B cell (primary cell): ENCODE results near the gene RARRES2. TPM values are rescaled to one million over a fixed set of nuclear protein-coding genes. Genes with fewer than 3 reads are reported as not detected.

Experiments
- ATAC-seq: fragments of 200-7000 bp; cut with Tn5 transposase; one replicate; pipeline ENCODE4 v1.10.0; 2021; ENCODE audit warnings: low read depth, mild to moderate bottlenecking, moderate number of reproducible peaks, moderate library complexity
- CTCF ChIA-PET: fragments of 350-600 bp; sonication (Branson Sonifier 250); formaldehyde crosslinking; loops from one replicate; lab custom pipeline; 2021; ENCODE audit warnings: antibody characterized with exemption, inconsistent platforms; lab: Charles Lee
- POLR2A ChIA-PET: fragments of 350-600 bp; sonication (Branson Sonifier 250); formaldehyde crosslinking; loops from one replicate; lab custom pipeline; 2021; ENCODE audit warnings: antibody characterized with exemption; lab: Charles Lee
- DNase-seq: peaks from one replicate; pipeline ENCODE4 v3.0.0; 2013
- H2AFZ ChIP-seq: 2 replicates; pipeline ENCODE4 v1.6.1; 2012; ENCODE audit warnings: mild to moderate bottlenecking, low read depth, low read length; ENCODE audit not compliant: insufficient read depth, poor library complexity, severe bottlenecking
- H3K27ac ChIP-seq, 2 donors: 1 replicate in 1 of 2; 2 replicates in 1 of 2; pipeline ENCODE4 v1.5.1; 2012 to 2013; ENCODE audit warnings: low read length in 2 of 2, mild to moderate bottlenecking in 2 of 2, moderate library complexity in 1 of 2
- H3K27me3 ChIP-seq, 4 experiments: fragments of 200-600 bp in 1 of 4; sonication (generic) in 1 of 4; replicated peaks in 1 of 4; 1 replicate in 2 of 4; 2 replicates in 2 of 4; pipeline versions ENCODE4 v1.6.1 to v1.7.0; 2013 to 2016; ENCODE audit warnings: low read length in 3 of 4, mild to moderate bottlenecking in 2 of 4, mixed read lengths in 1 of 4, moderate library complexity in 1 of 4; ENCODE audit not compliant: insufficient read depth in 4 of 4, control insufficient read depth in 3 of 4; ENCODE audit errors: control extremely low read depth in 1 of 4
- H3K36me3 ChIP-seq, 2 experiments: replicated peaks in 1 of 2; 1 replicate in 1 of 2; 2 replicates in 1 of 2; pipeline versions ENCODE4 v1.6.1 to v1.7.1; 2013; ENCODE audit warnings: low read length in 1 of 2; ENCODE audit not compliant: insufficient read depth in 2 of 2, control insufficient read depth in 1 of 2; ENCODE audit errors: control extremely low read depth in 1 of 2, extremely low read depth in 1 of 2
- H3K4me1 ChIP-seq, 2 donors: fragments of 200-600 bp in 1 of 2; sonication (generic) in 1 of 2; 1 replicate in 1 of 2; 2 replicates in 1 of 2; pipeline versions ENCODE4 v1.5.1 to v1.6.1; 2013 to 2017; ENCODE audit warnings: low read length in 2 of 2; ENCODE audit not compliant: control insufficient read depth in 2 of 2, insufficient read depth in 2 of 2
- H3K4me2 ChIP-seq: replicated peaks from 2 replicates; pipeline ENCODE3; 2012; ENCODE audit warnings: mild to moderate bottlenecking, low read depth, low read length; ENCODE audit not compliant: poor library complexity, severe bottlenecking
- H3K4me3 ChIP-seq, 5 experiments: fragments of 200-600 bp in 1 of 5; sonication (generic) in 1 of 5; 1 replicate in 3 of 5; 2 replicates in 2 of 5; pipeline versions ENCODE4 v1.5.1 to v1.7.0; 2011 to 2016; ENCODE audit warnings: low read length in 4 of 5, mild to moderate bottlenecking in 4 of 5, low read depth in 2 of 5, control low read depth in 1 of 5, moderate library complexity in 1 of 5; ENCODE audit not compliant: insufficient read depth in 1 of 5; ENCODE audit errors: control extremely low read depth in 1 of 5, extremely low read depth in 1 of 5
- H3K79me2 ChIP-seq: fragments of 200-600 bp; sonication (generic); one replicate; pipeline ENCODE4 v1.6.0; 2016; ENCODE audit warnings: low read length; ENCODE audit not compliant: control insufficient read depth, insufficient read depth
- H3K9ac ChIP-seq: fragments of 200-600 bp; sonication (generic); 2 replicates; pipeline ENCODE4 v1.6.1; 2017; ENCODE audit warnings: mild to moderate bottlenecking, low read length, moderate library complexity
- H3K9me3 ChIP-seq, 3 donors: one replicate each; pipeline versions ENCODE4 v1.6.1 to v1.7.1; 2013; ENCODE audit warnings: low read length in 2 of 3; ENCODE audit not compliant: control insufficient read depth in 2 of 3, insufficient read depth in 1 of 3; ENCODE audit errors: control extremely low read depth in 1 of 3
- H4K20me1 ChIP-seq: 2 replicates; pipeline ENCODE4 v1.6.0; 2012; ENCODE audit warnings: mild to moderate bottlenecking, low read length; ENCODE audit not compliant: insufficient read depth, control insufficient read depth, poor library complexity, severe bottlenecking
- H3K27ac Mint-ChIP-seq: one replicate; pipeline ENCODE4 v1.8.0; 2021; ENCODE audit warnings: mixed read lengths
- H3K27me3 Mint-ChIP-seq: one replicate; pipeline ENCODE4 v1.8.0; 2021; ENCODE audit warnings: mixed read lengths
- H3K4me1 Mint-ChIP-seq: one replicate; pipeline ENCODE4 v1.8.0; 2021; ENCODE audit warnings: mixed read lengths
- H3K4me3 Mint-ChIP-seq: one replicate; pipeline ENCODE4 v1.8.0; 2021; ENCODE audit warnings: mixed read lengths
- H3K9me3 Mint-ChIP-seq: one replicate; pipeline ENCODE4 v1.8.0; 2022; ENCODE audit warnings: mixed read lengths; ENCODE audit not compliant: insufficient read depth
- CTCF ChIP-seq: fragments of 200-600 bp; IDR thresholded peaks from one replicate; pipeline ENCODE4 v1.8.0; 2022; ENCODE audit warnings: antibody characterized with exemption, mild to moderate bottlenecking
- EZH2 ChIP-seq: IDR thresholded peaks from 2 replicates; pipeline ENCODE4 v1.6.1; 2012; ENCODE audit warnings: borderline replicate concordance, low read depth, mild to moderate bottlenecking, moderate library complexity, low read length; ENCODE audit not compliant: insufficient read depth, poor library complexity, severe bottlenecking
- WGBS: methylation state at CpG from one replicate; pipeline ENCODE4 v1.1.5; 2013; ENCODE audit warnings: missing lambda C conversion rate; ENCODE audit not compliant: insufficient coverage; 5-methylcytosine and 5-hydroxymethylcytosine counted together
- intact Hi-C: fragments of 100-400 bp; cut with micrococcal nuclease; formaldehyde crosslinking; loops from one replicate; pipeline ENCODE4 v1.10.0; 2022
- polyA plus RNA-seq: library from polyadenylated mRNA; depleted of rRNA; stranded (reverse); fragments of >200 nt; gene quantifications from 2 replicates; pipeline ENCODE4 v1.2.3, GENCODE V29; 2012
- total RNA-seq, 2 donors: library from RNA; stranded (reverse); fragments of 120-200 nt in 1 of 2; gene quantifications; 1 replicate in 1 of 2; 2 replicates in 1 of 2; pipeline versions ENCODE4 v1.2.3 to v1.2.4, GENCODE V29; 2013 to 2022

RARRES2 gene
- total and polyA plus RNA-seq, 2 donors (not counting 1 experiment from before 2014, with no cell fraction given), result not detected

GRCh38 chr7:150372271-150373048 is 31.0 kb upstream of the RARRES2 start:
- Histone ChIP-seq H3K27me3 (no peaks in the 10 kb centered on the region), H4K20me1 (peaks cover 26% of the 10 kb centered on the region), H3K4me1 (peaks cover 19 to 55% of the 10 kb centered on the region in 2 donors), H3K36me3 (peaks cover 0 to 36% of the 10 kb centered on the region in 2 experiments), H2AFZ (no peak overlapping the region), H3K4me2 (no peak overlapping the region), H3K9me3 (no peaks in the 10 kb centered on the region), H3K4me3 (no peak overlapping the region), H3K9ac (no peak overlapping the region), H3K79me2 (peaks cover 33% of the 10 kb centered on the region), H3K27ac (no peak overlapping the region)
- CTCF ChIA-PET, result no interaction called here
- intact Hi-C loops, result no loop called here
- DNase-seq (no peak), ATAC-seq (no peak)
- Mint-ChIP-seq H3K4me3 (peak overlapping the region; percentile 7), H3K27ac (peak overlapping the region; percentile 53), H3K9me3 (no peaks in the 10 kb centered on the region), H3K4me1 (peaks cover 72% of the 10 kb centered on the region), H3K27me3 (no peaks in the 10 kb centered on the region)
- no peak for TF ChIP-seq CTCF
- TF ChIP-seq EZH2, result no peak
- 98% methylated on average over 79 of the region's 79 CpGs for WGBS
- POLR2A ChIA-PET, result interaction anchor here (1.0 kb wide), 1 partner anchor 33 kb away, joined by 3 read pairs; a partner anchor contains a TSS

DNA sequence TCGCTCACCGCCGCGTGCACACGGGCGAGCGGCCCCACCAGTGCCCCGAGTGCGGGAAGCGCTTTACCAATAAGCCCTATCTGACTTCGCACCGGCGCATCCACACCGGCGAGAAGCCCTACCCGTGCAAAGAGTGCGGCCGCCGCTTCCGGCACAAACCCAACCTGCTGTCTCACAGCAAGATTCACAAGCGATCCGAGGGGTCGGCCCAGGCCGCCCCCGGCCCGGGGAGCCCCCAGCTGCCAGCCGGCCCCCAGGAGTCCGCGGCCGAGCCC is 30.5 kb upstream of the RARRES2 start:
- no peak overlapping the region for H3K27ac Mint-ChIP-seq
- Histone ChIP-seq H3K79me2 (peaks cover 33% of the 10 kb centered on the region), H3K9ac (no peak overlapping the region), H2AFZ (no peak overlapping the region), H4K20me1 (peaks cover 26% of the 10 kb centered on the region), H3K4me3 (no peak overlapping the region), H3K36me3 (peaks cover 0 to 36% of the 10 kb centered on the region in 2 experiments), H3K4me2 (no peak overlapping the region), H3K27ac (no peak overlapping the region), H3K9me3 (no peaks in the 10 kb centered on the region), H3K27me3 (no peaks in the 10 kb centered on the region), H3K4me1 (peaks cover 22 to 53% of the 10 kb centered on the region in 2 donors)
- no peaks in the 10 kb centered on the region for H3K9me3 Mint-ChIP-seq
- H3K4me1 Mint-ChIP-seq, result peaks cover 71% of the 10 kb centered on the region
- H3K4me3 Mint-ChIP-seq, result no peak overlapping the region
- WGBS, result over 99% methylated on average over 28 of the region's 30 CpGs
- intact Hi-C loops, result no loop called here
- no peak for ATAC-seq
- ChIA-PET CTCF (interaction anchor here (1.4 kb wide), 1 partner anchor 48 kb away, joined by 4 read pairs; no protein-coding TSS in a partner anchor), POLR2A (no interaction called here)
- no peaks in the 10 kb centered on the region for H3K27me3 Mint-ChIP-seq
- TF ChIP-seq CTCF (no peak), EZH2 (no peak)
- no peak for DNase-seq
